ENCODE results near the gene KDM4C.
"Not testable (repeated sequence)": the region's sequence is repeated elsewhere in the genome, so short reads cannot be mapped to it uniquely, and the experiment has no call there.

KDM4C gene

DNA sequence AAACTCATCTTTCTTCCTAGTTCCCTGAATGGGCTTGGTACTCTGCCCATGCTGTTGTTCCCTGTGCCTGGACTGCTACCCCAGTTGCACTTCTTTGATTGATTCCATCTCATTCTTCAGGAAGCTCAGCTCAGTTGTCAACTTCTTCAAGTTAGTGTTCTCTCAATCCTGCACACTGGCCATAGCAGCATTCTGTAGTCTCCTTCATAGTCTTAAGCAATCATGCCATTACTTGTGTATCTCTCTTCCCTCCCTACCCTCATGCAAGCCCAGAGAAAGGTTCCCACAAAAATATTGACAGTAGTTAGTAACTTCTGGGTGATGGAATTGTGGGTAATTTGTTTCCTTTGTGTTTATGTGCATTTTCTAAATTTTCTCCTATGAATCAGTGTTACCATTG lies 5.5 kb downstream of the KDM4C start:
- DNase-seq (ENCODE audit: low read depth in 2 of 2), result no peak
- H3K4me3 ChIP-seq (replicated peaks in 1 of 2; ENCODE audit: low read depth in 2 of 2, low read length in 2 of 2), result no peak overlapping the region
- TF ChIP-seq CTCF (IDR thresholded peaks at IDR 0.05; ENCODE audit: low read depth, low read length), result no peak

DNA sequence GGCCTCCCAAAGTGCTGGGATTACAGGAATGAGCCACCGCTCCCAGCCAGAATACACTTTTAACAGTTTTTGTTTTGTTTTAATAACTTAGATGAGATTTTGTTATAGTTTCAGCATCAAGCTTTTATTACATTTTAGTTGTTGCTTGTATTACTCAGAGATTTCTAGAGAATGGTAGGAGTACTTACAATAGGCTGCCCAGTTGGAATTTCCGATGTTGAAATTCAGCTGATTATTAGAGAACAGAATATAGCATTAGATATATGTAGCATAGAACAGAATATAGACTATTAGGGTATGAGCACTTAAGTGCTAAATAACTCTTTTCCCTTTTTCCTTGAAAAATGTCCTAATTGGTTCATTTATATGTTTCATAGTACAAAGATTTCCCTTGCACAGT lies 6.2 kb downstream of the KDM4C start:
- H3K4me3 ChIP-seq (replicated peaks in 1 of 2; ENCODE audit: low read depth in 2 of 2, low read length in 2 of 2), result no peak overlapping the region
- no peak for DNase-seq (ENCODE audit: low read depth in 2 of 2)
- no peak for TF ChIP-seq CTCF (IDR thresholded peaks at IDR 0.05; ENCODE audit: low read depth, low read length)

DNA sequence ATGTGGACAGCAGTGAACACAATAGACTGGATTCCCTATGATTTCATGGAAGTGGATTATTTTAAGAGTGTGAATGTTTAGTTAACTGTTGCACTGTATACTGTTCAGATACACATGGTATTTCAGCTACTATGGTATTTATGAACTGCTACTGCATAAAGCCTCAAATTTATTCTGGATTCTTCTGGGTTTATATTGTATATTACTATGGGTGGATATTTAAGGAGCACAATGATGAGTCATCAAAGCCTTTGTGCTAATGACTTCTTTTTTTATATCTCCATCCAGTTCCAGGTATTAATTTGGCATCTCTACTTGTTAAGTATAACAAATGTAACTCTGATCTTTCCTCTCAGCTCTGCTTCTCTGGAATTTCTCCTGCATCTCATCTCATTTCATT lies 6.8 kb downstream of the KDM4C start:
- peak in 1 of 2 donors; percentile 12 for DNase-seq (ENCODE audit: low read depth in 2 of 2)
- no peak for TF ChIP-seq CTCF (IDR thresholded peaks at IDR 0.05; ENCODE audit: low read depth, low read length)

DNA sequence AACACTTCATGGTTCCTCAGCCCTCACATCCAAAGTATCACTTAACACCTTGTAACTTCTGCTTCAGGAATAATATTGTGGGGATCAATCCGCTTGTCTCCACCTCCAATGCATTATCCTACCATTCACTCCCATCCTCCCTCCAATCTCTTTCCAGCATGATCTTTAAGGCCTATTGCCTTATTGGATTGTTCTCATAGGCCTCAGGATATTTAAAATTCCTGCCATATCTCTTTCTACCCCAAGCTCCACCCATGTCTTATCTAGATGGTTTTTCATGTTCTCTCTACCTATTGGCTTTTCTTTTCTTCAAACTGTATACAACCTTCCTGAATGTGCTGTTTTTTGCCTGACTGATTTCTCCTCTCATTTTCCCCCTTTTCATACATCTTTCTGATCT lies 7.2 kb downstream of the KDM4C start:
- TF ChIP-seq CTCF (IDR thresholded peaks at IDR 0.05; ENCODE audit: low read depth, low read length), result no peak
- H3K4me3 ChIP-seq (replicated peaks in 1 of 2; ENCODE audit: low read depth in 2 of 2, low read length in 2 of 2), result no peak overlapping the region
- DNase-seq (ENCODE audit: low read depth in 2 of 2), result no peak

More for the DNA sequence above, 6.8 kb downstream of the KDM4C start:
- no peak overlapping the region for H3K4me3 ChIP-seq (replicated peaks in 1 of 2; ENCODE audit: low read depth in 2 of 2, low read length in 2 of 2)

- H3K4me3 ChIP-seq (replicated peaks in 1 of 2; ENCODE audit: low read depth in 2 of 2, low read length in 2 of 2), result no peak overlapping the region
- TF ChIP-seq CTCF (IDR thresholded peaks at IDR 0.05; ENCODE audit: low read depth, low read length), result no peak
- DNase-seq (ENCODE audit: low read depth in 2 of 2), result no peak
Observed at GRCh38 chr9:6765396-6765795, 7.6 kb downstream of the KDM4C start.

DNA sequence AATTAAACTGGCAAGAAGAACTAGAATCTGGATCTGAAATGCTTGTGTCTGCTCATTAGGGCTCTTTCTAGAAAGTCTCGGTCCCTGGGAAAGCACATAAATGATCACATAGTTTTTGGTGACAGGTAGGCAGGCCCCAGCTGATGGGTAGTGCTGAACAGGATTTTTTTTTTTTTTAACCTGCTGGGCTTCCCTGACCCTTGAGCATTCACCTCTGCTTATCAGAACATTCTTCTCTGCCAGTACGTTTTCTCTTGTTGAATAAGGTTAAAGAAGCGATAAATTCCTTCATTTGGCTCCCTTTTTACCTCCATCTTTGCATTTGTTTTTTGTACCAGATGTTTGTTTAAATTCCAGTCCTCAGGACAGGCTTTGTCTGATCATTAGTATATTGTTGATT lies 8.8 kb downstream of the KDM4C start:
- DNase-seq (ENCODE audit: low read depth in 2 of 2), result no peak
- TF ChIP-seq CTCF (IDR thresholded peaks at IDR 0.05; ENCODE audit: low read depth, low read length), result no peak
- no peak overlapping the region for H3K4me3 ChIP-seq (replicated peaks in 1 of 2; ENCODE audit: low read depth in 2 of 2, low read length in 2 of 2)

DNA sequence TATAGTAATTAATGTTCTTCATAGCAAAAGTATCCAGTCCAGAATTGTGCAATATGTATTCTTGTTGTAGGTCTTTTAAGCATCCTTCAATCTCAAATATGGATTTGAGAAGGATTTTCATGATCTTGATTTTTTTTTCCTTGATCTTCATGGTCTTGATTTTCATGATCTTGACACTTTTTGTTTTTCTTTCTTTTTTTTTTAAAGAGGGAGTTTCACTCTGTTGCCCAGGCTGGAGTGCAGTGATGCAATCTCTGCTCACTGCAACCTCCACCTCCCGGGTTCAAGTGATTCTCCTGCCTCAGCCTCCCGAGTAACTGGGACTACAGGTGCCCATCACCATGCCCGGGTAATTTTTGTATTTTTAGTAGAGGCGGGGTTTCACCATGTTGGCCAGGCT lies 10.8 kb downstream of the KDM4C start:
- DNase-seq (ENCODE audit: low read depth in 2 of 2), result not testable (repeated sequence)

More for the DNA sequence above, 10.8 kb downstream of the KDM4C start:
- not testable (repeated sequence) for H3K4me3 ChIP-seq (replicated peaks in 1 of 2; ENCODE audit: low read depth in 2 of 2, low read length in 2 of 2)
